Measurements from ENCODE around the gene ARMC12.

GRCh38 chr6:35739645-35740524 is 3.1 kb downstream of the ARMC12 start:
- TF ChIP-seq POLR2A (IDR thresholded peaks at IDR 0.05): no peak
- TF ChIP-seq, protein P1, sequence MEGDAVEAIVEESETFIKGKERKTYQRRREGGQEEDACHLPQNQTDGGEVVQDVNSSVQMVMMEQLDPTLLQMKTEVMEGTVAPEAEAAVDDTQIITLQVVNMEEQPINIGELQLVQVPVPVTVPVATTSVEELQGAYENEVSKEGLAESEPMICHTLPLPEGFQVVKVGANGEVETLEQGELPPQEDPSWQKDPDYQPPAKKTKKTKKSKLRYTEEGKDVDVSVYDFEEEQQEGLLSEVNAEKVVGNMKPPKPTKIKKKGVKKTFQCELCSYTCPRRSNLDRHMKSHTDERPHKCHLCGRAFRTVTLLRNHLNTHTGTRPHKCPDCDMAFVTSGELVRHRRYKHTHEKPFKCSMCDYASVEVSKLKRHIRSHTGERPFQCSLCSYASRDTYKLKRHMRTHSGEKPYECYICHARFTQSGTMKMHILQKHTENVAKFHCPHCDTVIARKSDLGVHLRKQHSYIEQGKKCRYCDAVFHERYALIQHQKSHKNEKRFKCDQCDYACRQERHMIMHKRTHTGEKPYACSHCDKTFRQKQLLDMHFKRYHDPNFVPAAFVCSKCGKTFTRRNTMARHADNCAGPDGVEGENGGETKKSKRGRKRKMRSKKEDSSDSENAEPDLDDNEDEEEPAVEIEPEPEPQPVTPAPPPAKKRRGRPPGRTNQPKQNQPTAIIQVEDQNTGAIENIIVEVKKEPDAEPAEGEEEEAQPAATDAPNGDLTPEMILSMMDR (IDR thresholded peaks at IDR 0.05): peak in 2 of 5 experiments; percentile 28 to 32
- TF ChIP-seq EP300 (IDR thresholded peaks at IDR 0.05; ENCODE audit: low read depth): no peak

Data from transverse colon (tissue), 3 donors.